Smooth muscle cell (in vitro differentiated cells): ENCODE measurements around the gene PCNX4. TPM values are rescaled to one million over a fixed set of nuclear protein-coding genes. Genes with fewer than 3 reads are reported as not detected.

Experiments
- DNase-seq: peaks from one replicate; lab custom pipeline; 2025; ENCODE audit not compliant: unreplicated experiment; lab: John Stamatoyannopoulos, UW
- H2AFZ ChIP-seq: fragments of 200-600 bp; sonication (generic); 2 replicates; pipeline ENCODE4 v1.6.0; 2016; ENCODE audit warnings: antibody characterized with exemption, low read depth, mild to moderate bottlenecking
- H3F3A ChIP-seq: fragments of 200-600 bp; sonication (generic); 2 replicates; pipeline ENCODE4 v1.6.0; 2017; ENCODE audit warnings: antibody characterized with exemption, low read depth
- H3K27ac ChIP-seq: fragments of 200-600 bp; sonication (generic); 2 replicates; pipeline ENCODE4 v1.5.1; 2016; ENCODE audit warnings: low read depth, mild to moderate bottlenecking
- H3K27me3 ChIP-seq: fragments of 200-600 bp; sonication (generic); 2 replicates; pipeline ENCODE4 v1.6.1; 2016; ENCODE audit warnings: low read depth, mild to moderate bottlenecking
- H3K36me3 ChIP-seq: fragments of 200-600 bp; sonication (generic); 2 replicates; pipeline ENCODE4 v1.5.1; 2016; ENCODE audit warnings: low read depth
- H3K4me1 ChIP-seq: fragments of 200-600 bp; sonication (generic); 2 replicates; pipeline ENCODE4 v1.5.1; 2016; ENCODE audit warnings: low read depth
- H3K4me2 ChIP-seq: fragments of 200-600 bp; sonication (generic); 2 replicates; pipeline ENCODE4 v1.6.0; 2016; ENCODE audit warnings: mild to moderate bottlenecking
- H3K4me3 ChIP-seq: fragments of 200-600 bp; sonication (generic); 2 replicates; pipeline ENCODE4 v1.5.1; 2016; ENCODE audit warnings: mild to moderate bottlenecking
- H3K79me2 ChIP-seq: fragments of 200-600 bp; sonication (generic); 2 replicates; pipeline ENCODE4 v1.6.0; 2016; ENCODE audit warnings: low read depth, mild to moderate bottlenecking
- H3K9ac ChIP-seq: fragments of 200-600 bp; sonication (generic); 2 replicates; pipeline ENCODE4 v1.6.0; 2016; ENCODE audit warnings: low read depth
- H3K9me3 ChIP-seq: fragments of 200-600 bp; sonication (generic); replicated peaks from 2 replicates; pipeline ENCODE4 v1.5.1; 2016; ENCODE audit warnings: low read depth
- H4K20me1 ChIP-seq: fragments of 200-600 bp; sonication (generic); 2 replicates; pipeline ENCODE4 v1.6.0; 2016; ENCODE audit warnings: low read depth
- CTCF ChIP-seq: fragments of 200-600 bp; sonication (generic); IDR thresholded peaks from 2 replicates; pipeline ENCODE4 v1.5.1; 2017; ENCODE audit warnings: borderline replicate concordance, mild to moderate bottlenecking, antibody characterized with exemption; ENCODE audit not compliant: insufficient read depth, poor library complexity, severe bottlenecking
- WGBS: methylation state at CpG from one replicate; pipeline ENCODE4 v1.1.7; 2016; ENCODE audit warnings: low lambda C conversion rate; 5-methylcytosine and 5-hydroxymethylcytosine counted together
- polyA plus RNA-seq: library from polyadenylated mRNA; unstranded; fragments of >200 nt; fragmentation: Nextera tagmentation; extraction: Ambion mirVana; gene quantifications from 2 replicates; pipeline ENCODE4 v1.2.1, GENCODE V29; 2016
- total RNA-seq: library from RNA; depleted of rRNA; stranded (reverse); fragments of >200 nt; gene quantifications from 2 replicates; pipeline ENCODE4 v1.2.3, GENCODE V29; 2014

The PCNX4 gene
- total and polyA plus RNA-seq, 2 experiments from 2014 or later, result 28.2 to 93.9 TPM

GRCh38 chr14:60214415-60215126 lies 122.8 kb downstream of the PCNX4 start:
- DNase-seq, result no peak
- H3K27me3 ChIP-seq, result no peaks in the 10 kb centered on the region
- no peak for TF ChIP-seq CTCF
- no peaks in the 10 kb centered on the region for H3K4me1 ChIP-seq
- 55% methylated on average over 1 of the region's 1 CpG for WGBS
- no peaks in the 10 kb centered on the region for H3F3A ChIP-seq
- no peak overlapping the region for H3K4me2 ChIP-seq
- no peaks in the 10 kb centered on the region for H4K20me1 ChIP-seq
- H3K9ac ChIP-seq, result no peak overlapping the region
- no peaks in the 10 kb centered on the region for H3K9me3 ChIP-seq
- H3K36me3 ChIP-seq, result no peaks in the 10 kb centered on the region
- no peak overlapping the region for H3K27ac ChIP-seq
- no peaks in the 10 kb centered on the region for H3K79me2 ChIP-seq
- no peak overlapping the region for H3K4me3 ChIP-seq
- H2AFZ ChIP-seq, result no peak overlapping the region

GRCh38 chr14:60215127-60215444 lies 123.4 kb downstream of the PCNX4 start:
- Histone ChIP-seq H3K36me3 (no peaks in the 10 kb centered on the region), H3K27me3 (no peaks in the 10 kb centered on the region), H2AFZ (no peak overlapping the region), H4K20me1 (no peaks in the 10 kb centered on the region), H3K4me1 (no peaks in the 10 kb centered on the region), H3K4me3 (no peak overlapping the region), H3F3A (no peaks in the 10 kb centered on the region), H3K9me3 (no peaks in the 10 kb centered on the region), H3K4me2 (no peak overlapping the region), H3K79me2 (no peaks in the 10 kb centered on the region), H3K9ac (no peak overlapping the region), H3K27ac (no peak overlapping the region)
- DNase-seq, result no peak
- TF ChIP-seq CTCF, result no peak
- 89% methylated on average over 2 of the region's 2 CpGs for WGBS

- Histone ChIP-seq H3K4me1 (no peaks in the 10 kb centered on the region), H3K79me2 (no peaks in the 10 kb centered on the region), H3K4me3 (no peak overlapping the region), H2AFZ (no peak overlapping the region), H3K27ac (no peak overlapping the region), H3K4me2 (no peak overlapping the region), H3F3A (no peaks in the 10 kb centered on the region), H3K9ac (no peak overlapping the region), H4K20me1 (no peaks in the 10 kb centered on the region), H3K9me3 (no peaks in the 10 kb centered on the region), H3K27me3 (no peaks in the 10 kb centered on the region), H3K36me3 (no peaks in the 10 kb centered on the region)
- no peak for TF ChIP-seq CTCF
- WGBS, result 90% methylated on average over 4 of the region's 4 CpGs
- DNase-seq, result no peak
Observed at GRCh38 chr14:60215520-60216420, 124.0 kb downstream of the PCNX4 start.
